Measurements from ENCODE around the gene SAFB.

GRCh38 chr19:5578097-5578846 lies 44.6 kb upstream of the SAFB start:
- TF ChIP-seq CTCF (IDR thresholded peaks at IDR 0.05) (peak; percentile 90 to 99 (median 99)), POLR2A (IDR thresholded peaks at IDR 0.05) (no peak)
